B cell (primary cell): Measurements from ENCODE around the gene ACTR1B.

Experiments used
- EZH2 ChIP-seq: IDR thresholded peaks from 2 replicates; pipeline ENCODE4 v1.6.1; 2012; ENCODE audit warnings: borderline replicate concordance, low read depth, mild to moderate bottlenecking, moderate library complexity, low read length; ENCODE audit not compliant: insufficient read depth, poor library complexity, severe bottlenecking
- TF ChIP-seq, protein P1 (sequence below): fragments of 200-600 bp; IDR thresholded peaks from one replicate; pipeline ENCODE4 v1.8.0; 2022; ENCODE audit warnings: antibody characterized with exemption, mild to moderate bottlenecking

DNA sequence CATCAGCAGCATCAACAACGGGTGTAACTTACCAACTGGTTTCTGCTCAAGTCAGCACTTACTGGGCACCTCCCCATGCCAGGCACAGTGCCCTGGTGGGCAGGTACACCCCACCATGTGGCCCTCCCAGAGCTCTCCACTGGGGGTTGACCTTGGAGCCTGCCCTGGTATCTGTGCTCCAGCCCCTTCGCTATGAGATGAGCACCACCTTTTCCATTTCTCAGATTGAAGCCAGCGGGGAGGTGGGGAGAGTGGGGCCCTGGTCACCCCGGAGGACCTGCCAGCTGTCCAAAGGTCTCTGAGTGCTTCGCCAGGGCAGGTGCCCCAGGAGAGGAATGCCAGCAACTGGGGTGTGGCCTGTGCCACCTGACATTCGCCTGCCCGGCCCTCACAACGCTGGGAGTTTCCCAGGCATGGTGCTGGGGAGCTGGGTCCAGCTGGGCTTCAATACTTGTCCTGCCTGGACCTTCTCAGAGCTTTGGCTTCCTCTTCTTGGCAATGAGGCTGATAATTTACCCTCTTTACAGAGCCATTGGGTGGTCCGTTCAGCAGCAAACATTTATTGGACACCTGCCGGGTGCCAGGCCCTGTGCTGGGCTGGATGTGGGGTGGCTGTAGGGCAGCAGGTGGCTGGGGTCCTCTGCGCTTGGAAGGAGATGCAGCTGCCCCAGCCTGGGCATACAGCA, 43.7 kb upstream of the ACTR1B start:
- TF ChIP-seq EZH2: no peak
- TF ChIP-seq, protein P1, sequence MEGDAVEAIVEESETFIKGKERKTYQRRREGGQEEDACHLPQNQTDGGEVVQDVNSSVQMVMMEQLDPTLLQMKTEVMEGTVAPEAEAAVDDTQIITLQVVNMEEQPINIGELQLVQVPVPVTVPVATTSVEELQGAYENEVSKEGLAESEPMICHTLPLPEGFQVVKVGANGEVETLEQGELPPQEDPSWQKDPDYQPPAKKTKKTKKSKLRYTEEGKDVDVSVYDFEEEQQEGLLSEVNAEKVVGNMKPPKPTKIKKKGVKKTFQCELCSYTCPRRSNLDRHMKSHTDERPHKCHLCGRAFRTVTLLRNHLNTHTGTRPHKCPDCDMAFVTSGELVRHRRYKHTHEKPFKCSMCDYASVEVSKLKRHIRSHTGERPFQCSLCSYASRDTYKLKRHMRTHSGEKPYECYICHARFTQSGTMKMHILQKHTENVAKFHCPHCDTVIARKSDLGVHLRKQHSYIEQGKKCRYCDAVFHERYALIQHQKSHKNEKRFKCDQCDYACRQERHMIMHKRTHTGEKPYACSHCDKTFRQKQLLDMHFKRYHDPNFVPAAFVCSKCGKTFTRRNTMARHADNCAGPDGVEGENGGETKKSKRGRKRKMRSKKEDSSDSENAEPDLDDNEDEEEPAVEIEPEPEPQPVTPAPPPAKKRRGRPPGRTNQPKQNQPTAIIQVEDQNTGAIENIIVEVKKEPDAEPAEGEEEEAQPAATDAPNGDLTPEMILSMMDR: no peak
